Thymus (tissue), 11 donors: ENCODE data around the gene IGLL5. TPM values are rescaled to one million over a fixed set of nuclear protein-coding genes. Genes with fewer than 3 reads are reported as not detected.

Source experiments
- DNase-seq, 9 donors: peaks; one replicate each; pipeline ENCODE4 v3.0.0-alpha.2; 2013; ENCODE audit warnings: low spot score in 9 of 9, low read depth in 6 of 9, missing footprints in 1 of 9
- H3K27ac ChIP-seq, 2 donors: one replicate each; pipeline ENCODE4 v1.5.1; 2013; ENCODE audit warnings: control low read depth in 1 of 2, low read depth in 1 of 2, low read length in 1 of 2, mild to moderate bottlenecking in 1 of 2, moderate library complexity in 1 of 2
- H3K27me3 ChIP-seq, 2 donors: one replicate each; pipeline ENCODE4 v1.5.1; 2013; ENCODE audit warnings: low read length in 1 of 2; ENCODE audit not compliant: control insufficient read depth in 2 of 2, insufficient read depth in 1 of 2
- H3K36me3 ChIP-seq, 2 donors: one replicate each; pipeline ENCODE4 v1.5.1; 2013; ENCODE audit warnings: low read length in 1 of 2, mild to moderate bottlenecking in 1 of 2, moderate library complexity in 1 of 2; ENCODE audit not compliant: control insufficient read depth in 2 of 2, insufficient read depth in 2 of 2
- H3K4me1 ChIP-seq, 2 donors: one replicate each; pipeline ENCODE4 v1.5.1; 2013; ENCODE audit warnings: low read length in 2 of 2; ENCODE audit not compliant: control insufficient read depth in 2 of 2, insufficient read depth in 2 of 2
- H3K4me3 ChIP-seq, 2 donors: one replicate each; pipeline ENCODE4 v1.5.1; 2013; ENCODE audit warnings: low read length in 2 of 2, control low read depth in 1 of 2, mild to moderate bottlenecking in 1 of 2
- H3K9me3 ChIP-seq, 2 donors: one replicate each; pipeline ENCODE4 v1.5.1; 2013; ENCODE audit warnings: low read length in 1 of 2, mild to moderate bottlenecking in 1 of 2; ENCODE audit not compliant: control insufficient read depth in 2 of 2, insufficient read depth in 1 of 2
- WGBS: extraction: QIAGEN DNeasy Blood & Tissue Kit; methylation state at CpG from one replicate; pipeline ENCODE4 v1.1.7; 2013; 5-methylcytosine and 5-hydroxymethylcytosine counted together
- polyA plus RNA-seq: library from polyadenylated mRNA; stranded (reverse); fragments of 200-250 nt; gene quantifications from one replicate; pipeline ENCODE4 v1.2.3, GENCODE V29; 2013
- total RNA-seq: library from RNA; stranded (reverse); fragments of 120-200 nt; gene quantifications from one replicate; pipeline ENCODE4 v1.2.4, GENCODE V29; 2013
- donor health status: healthy.

The IGLL5 gene
- total and polyA plus RNA-seq, 2 donors, result 2.3 to 29.9 TPM

GRCh38 chr22:22942511-22943329 is 55.1 kb downstream of the IGLL5 start:
- 66% methylated on average over 12 of the region's 12 CpGs for WGBS
- H3K4me1 ChIP-seq, result peaks cover 0 to 13% of the 10 kb centered on the region in 2 donors
- H3K36me3 ChIP-seq, result no peaks in the 10 kb centered on the region
- H3K27ac ChIP-seq, result no peak overlapping the region
- no peaks in the 10 kb centered on the region for H3K9me3 ChIP-seq
- peaks cover 0 to 2% of the 10 kb centered on the region in 2 donors for H3K27me3 ChIP-seq
- H3K4me3 ChIP-seq, result no peak overlapping the region
- DNase-seq, result peak; percentile 34 to 85 (median 62)

- no peak for DNase-seq
- Histone ChIP-seq H3K9me3 (no peaks in the 10 kb centered on the region), H3K36me3 (no peaks in the 10 kb centered on the region), H3K4me3 (no peak overlapping the region), H3K27ac (no peak overlapping the region), H3K4me1 (peaks cover 0 to 13% of the 10 kb centered on the region in 2 donors), H3K27me3 (peaks cover 0 to 2% of the 10 kb centered on the region in 2 donors)
- 94% methylated on average over 14 of the region's 14 CpGs for WGBS
Observed at GRCh38 chr22:22943521-22944267, 56.1 kb downstream of the IGLL5 start.

- WGBS, result 91% methylated on average over 18 of the region's 18 CpGs
- Histone ChIP-seq H3K9me3 (no peaks in the 10 kb centered on the region), H3K4me1 (peaks cover 0 to 13% of the 10 kb centered on the region in 2 donors), H3K27me3 (peaks cover 0 to 2% of the 10 kb centered on the region in 2 donors), H3K4me3 (no peak overlapping the region), H3K36me3 (no peaks in the 10 kb centered on the region), H3K27ac (no peak overlapping the region)
- DNase-seq, result no peak
Observed at GRCh38 chr22:22944268-22944985, 56.8 kb downstream of the IGLL5 start.

- H3K27me3 ChIP-seq, result peaks cover 0 to 2% of the 10 kb centered on the region in 2 donors
- peaks cover 0 to 8% of the 10 kb centered on the region in 2 donors for H3K4me1 ChIP-seq
- WGBS, result 97% methylated on average over 4 of the region's 4 CpGs
- H3K27ac ChIP-seq, result no peak overlapping the region
- H3K4me3 ChIP-seq, result no peak overlapping the region
- H3K36me3 ChIP-seq, result no peaks in the 10 kb centered on the region
- no peaks in the 10 kb centered on the region for H3K9me3 ChIP-seq
- no peak for DNase-seq
Observed at GRCh38 chr22:22945195-22945594, 57.6 kb downstream of the IGLL5 start.

Other genes with a start within 250 kb of the IGLL5 start
- not detected for gene GGTLC2, start 243.2 kb upstream of the IGLL5 start, total RNA-seq
- 0.07 TPM for gene GGTLC2, start 243.2 kb upstream of the IGLL5 start, polyA plus RNA-seq
- gene GNAZ, start 182.7 kb downstream of the IGLL5 start, total RNA-seq, result 0.66 TPM
- gene GNAZ, start 182.7 kb downstream of the IGLL5 start, polyA plus RNA-seq, result 1.1 TPM